Caco-2 (cell line): Measurements from ENCODE around the gene TMEM234. TPM values are rescaled to one million over a fixed set of nuclear protein-coding genes. Genes with fewer than 3 reads are reported as not detected.

Experiments
- BruUV-seq: library from RNA; stranded (reverse); fragments of 400-500 nt; replicated peaks from 2 replicates; lab custom pipeline; 2021; lab: Mats Ljungman, UMichigan
- CTCF ChIA-PET: fragments of 300-600 bp; sonication (Branson Sonifier 250); formaldehyde crosslinking; loops from one replicate; lab custom pipeline; 2022; ENCODE audit warnings: antibody characterized with exemption; lab: Charles Lee
- POLR2A ChIA-PET: fragments of 300-600 bp; sonication (Branson Sonifier 250); formaldehyde crosslinking; loops from one replicate; lab custom pipeline; 2022; ENCODE audit warnings: antibody characterized with exemption; lab: Charles Lee
- DNase-seq, 2 experiments: peaks; one replicate each; pipeline versions ENCODE4 v3.0.0 to v3.0.0-alpha.2; 2020 to 2022
- H3K27me3 ChIP-seq: replicated peaks from 2 replicates; pipeline ENCODE4 v1.6.0; 2011; ENCODE audit warnings: low read length; ENCODE audit not compliant: control insufficient read depth, insufficient read depth
- H3K36me3 ChIP-seq: 2 replicates; pipeline ENCODE4 v1.5.1; 2011; ENCODE audit warnings: low read length; ENCODE audit not compliant: control insufficient read depth, insufficient read depth
- H3K4me1 ChIP-seq: fragments of 250-450 bp; sonication (Bioruptor Pico); 2 replicates; pipeline ENCODE4 v1.5.1; 2020; ENCODE audit warnings: mild to moderate bottlenecking
- H3K4me3 ChIP-seq: 2 replicates; pipeline ENCODE4 v1.5.1; 2011; ENCODE audit warnings: low read depth, mild to moderate bottlenecking, control low read depth, low read length
- H3K9me3 ChIP-seq: fragments of 250-450 bp; sonication (Bioruptor Pico); 2 replicates; pipeline ENCODE4 v1.5.1; 2020; ENCODE audit warnings: mild to moderate bottlenecking, moderate library complexity
- H3K27ac Mint-ChIP-seq: one replicate; pipeline ENCODE4 v1.8.0; 2022; ENCODE audit warnings: mixed read lengths; ENCODE audit not compliant: unreplicated experiment
- H3K27me3 Mint-ChIP-seq: one replicate; pipeline ENCODE4 v1.8.0; 2022; ENCODE audit warnings: mixed read lengths; ENCODE audit not compliant: insufficient read depth, unreplicated experiment
- H3K36me3 Mint-ChIP-seq: one replicate; pipeline ENCODE4 v1.8.0; 2022; ENCODE audit warnings: mild to moderate bottlenecking, mixed read lengths; ENCODE audit not compliant: insufficient read depth, unreplicated experiment
- H3K4me1 Mint-ChIP-seq: one replicate; pipeline ENCODE4 v1.8.0; 2022; ENCODE audit warnings: low read depth, mixed read lengths; ENCODE audit not compliant: unreplicated experiment
- H3K4me3 Mint-ChIP-seq: one replicate; pipeline ENCODE4 v1.8.0; 2022; ENCODE audit warnings: mild to moderate bottlenecking, moderate library complexity, mixed read lengths; ENCODE audit not compliant: unreplicated experiment
- H3K9me3 Mint-ChIP-seq: one replicate; pipeline ENCODE4 v1.8.0; 2022; ENCODE audit warnings: mixed read lengths; ENCODE audit not compliant: unreplicated experiment
- intact Hi-C: fragments of 100-400 bp; cut with micrococcal nuclease; formaldehyde crosslinking; loops from one replicate; pipeline ENCODE4 v1.10.0; 2022; ENCODE audit not compliant: unreplicated experiment
- total RNA-seq: library from RNA; stranded (reverse); gene quantifications from 2 replicates; pipeline ENCODE4 v1.2.3, GENCODE V29; 2022
- TF ChIP-seq, protein P1 (sequence below), 2 experiments: fragments of 200-600 bp in 1 of 2; IDR thresholded peaks; 1 replicate in 1 of 2; 2 replicates in 1 of 2; pipeline versions ENCODE4 v1.5.1 to v1.8.0; 2011 to 2022; ENCODE audit warnings: antibody characterized with exemption in 1 of 2, control low read depth in 1 of 2, inconsistent platforms in 1 of 2, low read depth in 1 of 2, low read length in 1 of 2, mild to moderate bottlenecking in 1 of 2, moderate library complexity in 1 of 2; ENCODE audit not compliant: insufficient read depth in 1 of 2, severe bottlenecking in 1 of 2, unreplicated experiment in 1 of 2

The TMEM234 gene
- total RNA-seq, 1 experiment from 2014 or later: 11.5 TPM

DNA sequence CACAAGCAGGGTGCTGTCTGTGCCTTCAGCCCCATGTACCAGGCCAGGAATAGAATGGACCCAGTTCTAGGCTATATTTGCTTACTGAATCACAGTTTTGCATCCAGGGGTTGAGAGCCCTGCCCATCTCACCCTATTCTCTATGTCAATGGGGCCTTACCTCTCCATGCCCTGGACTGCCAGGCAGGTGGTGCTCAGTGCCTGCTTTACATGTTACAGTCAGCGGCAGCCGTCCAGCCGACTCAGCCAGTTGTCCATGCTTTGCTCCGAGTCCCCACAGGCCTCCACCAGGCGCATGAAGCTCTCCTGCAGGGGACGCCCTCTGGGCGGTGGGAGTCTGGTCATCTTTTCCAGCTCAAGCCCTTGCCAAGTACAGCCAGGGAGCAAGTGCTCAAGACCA is 12.6 kb upstream of the TMEM234 start:
- TF ChIP-seq, protein P1, sequence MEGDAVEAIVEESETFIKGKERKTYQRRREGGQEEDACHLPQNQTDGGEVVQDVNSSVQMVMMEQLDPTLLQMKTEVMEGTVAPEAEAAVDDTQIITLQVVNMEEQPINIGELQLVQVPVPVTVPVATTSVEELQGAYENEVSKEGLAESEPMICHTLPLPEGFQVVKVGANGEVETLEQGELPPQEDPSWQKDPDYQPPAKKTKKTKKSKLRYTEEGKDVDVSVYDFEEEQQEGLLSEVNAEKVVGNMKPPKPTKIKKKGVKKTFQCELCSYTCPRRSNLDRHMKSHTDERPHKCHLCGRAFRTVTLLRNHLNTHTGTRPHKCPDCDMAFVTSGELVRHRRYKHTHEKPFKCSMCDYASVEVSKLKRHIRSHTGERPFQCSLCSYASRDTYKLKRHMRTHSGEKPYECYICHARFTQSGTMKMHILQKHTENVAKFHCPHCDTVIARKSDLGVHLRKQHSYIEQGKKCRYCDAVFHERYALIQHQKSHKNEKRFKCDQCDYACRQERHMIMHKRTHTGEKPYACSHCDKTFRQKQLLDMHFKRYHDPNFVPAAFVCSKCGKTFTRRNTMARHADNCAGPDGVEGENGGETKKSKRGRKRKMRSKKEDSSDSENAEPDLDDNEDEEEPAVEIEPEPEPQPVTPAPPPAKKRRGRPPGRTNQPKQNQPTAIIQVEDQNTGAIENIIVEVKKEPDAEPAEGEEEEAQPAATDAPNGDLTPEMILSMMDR (IDR thresholded peaks at IDR 0.05; ENCODE audit: insufficient read depth in 1 of 2, low read depth in 1 of 2, low read length in 1 of 2, severe bottlenecking in 1 of 2, unreplicated experiment in 1 of 2): no peak
- H3K4me1 ChIP-seq: no peaks in the 10 kb centered on the region
- POLR2A ChIA-PET: interaction anchor here (1.1 kb wide), 1 partner anchor 101 kb away, joined by 3 read pairs; the partner anchor contains the start of gene MARCKSL1
- Mint-ChIP-seq H3K27me3 (no peaks in the 10 kb centered on the region), H3K4me1 (no peaks in the 10 kb centered on the region), H3K9me3 (no peaks in the 10 kb centered on the region), H3K36me3 (peaks cover 8% of the 10 kb centered on the region), H3K27ac (no peak overlapping the region), H3K4me3 (no peak overlapping the region)
- H3K36me3 ChIP-seq: no peaks in the 10 kb centered on the region
- intact Hi-C loops: no loop called here
- DNase-seq: no peak
- no peaks in the 10 kb centered on the region for H3K27me3 ChIP-seq
- CTCF ChIA-PET: no interaction called here
- BruUV-seq: no TSS peak
- no peaks in the 10 kb centered on the region for H3K9me3 ChIP-seq
- H3K4me3 ChIP-seq: no peak overlapping the region

DNA sequence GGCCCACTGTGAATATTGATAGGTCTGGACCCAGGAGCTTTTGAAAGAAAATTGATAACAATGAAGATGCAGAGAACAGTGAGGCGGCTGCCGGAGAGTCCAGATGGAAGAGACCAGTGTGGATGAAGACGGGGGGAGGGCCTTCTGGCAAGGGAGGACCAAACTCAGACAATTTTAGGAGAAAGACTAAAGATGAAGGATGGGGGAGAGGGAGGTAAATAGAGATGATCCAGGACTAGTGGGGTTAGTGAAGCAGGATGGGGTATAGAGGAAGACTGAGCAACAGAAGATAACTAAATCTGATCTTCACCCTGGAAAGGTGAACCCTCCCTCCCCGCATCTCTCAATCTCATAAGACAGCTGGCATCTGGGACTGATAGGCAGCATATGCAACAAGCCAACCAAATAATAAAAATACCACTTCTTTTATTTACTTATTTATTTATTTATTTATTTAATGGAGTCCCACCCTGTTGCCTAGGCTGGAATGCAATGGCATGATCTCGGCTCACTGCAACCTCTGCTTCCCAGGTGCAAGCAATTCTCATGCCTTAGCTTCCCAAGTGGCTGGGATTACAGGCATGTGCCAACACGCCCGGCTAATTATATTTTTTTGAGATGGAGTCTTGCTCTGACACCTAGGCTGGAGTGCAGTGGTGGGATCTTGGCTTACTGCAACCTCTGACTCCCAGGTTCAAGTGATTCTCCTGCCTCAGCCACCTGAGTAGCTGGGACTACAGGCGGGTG is 10.6 kb upstream of the TMEM234 start:
- peaks cover 1% of the 10 kb centered on the region; the same call in 1 of the 2 replicates for H3K36me3 ChIP-seq
- Mint-ChIP-seq H3K4me1 (no peaks in the 10 kb centered on the region), H3K36me3 (peaks cover 23% of the 10 kb centered on the region), H3K4me3 (no peak overlapping the region), H3K27me3 (no peaks in the 10 kb centered on the region), H3K27ac (no peak overlapping the region), H3K9me3 (no peaks in the 10 kb centered on the region)
- TF ChIP-seq, protein P1 (IDR thresholded peaks at IDR 0.05; ENCODE audit: insufficient read depth in 1 of 2, low read depth in 1 of 2, low read length in 1 of 2, severe bottlenecking in 1 of 2, unreplicated experiment in 1 of 2): no peak
- ChIA-PET POLR2A (interaction anchor here (0.6 kb wide), 1 partner anchor 79 kb away, joined by 5 read pairs; no protein-coding TSS in a partner anchor), CTCF (no interaction called here)
- no peaks in the 10 kb centered on the region for H3K9me3 ChIP-seq
- no peaks in the 10 kb centered on the region for H3K27me3 ChIP-seq
- no peak overlapping the region for H3K4me3 ChIP-seq
- intact Hi-C loops: no loop called here
- no peak for DNase-seq
- BruUV-seq: no TSS peak
- H3K4me1 ChIP-seq: no peaks in the 10 kb centered on the region

DNA sequence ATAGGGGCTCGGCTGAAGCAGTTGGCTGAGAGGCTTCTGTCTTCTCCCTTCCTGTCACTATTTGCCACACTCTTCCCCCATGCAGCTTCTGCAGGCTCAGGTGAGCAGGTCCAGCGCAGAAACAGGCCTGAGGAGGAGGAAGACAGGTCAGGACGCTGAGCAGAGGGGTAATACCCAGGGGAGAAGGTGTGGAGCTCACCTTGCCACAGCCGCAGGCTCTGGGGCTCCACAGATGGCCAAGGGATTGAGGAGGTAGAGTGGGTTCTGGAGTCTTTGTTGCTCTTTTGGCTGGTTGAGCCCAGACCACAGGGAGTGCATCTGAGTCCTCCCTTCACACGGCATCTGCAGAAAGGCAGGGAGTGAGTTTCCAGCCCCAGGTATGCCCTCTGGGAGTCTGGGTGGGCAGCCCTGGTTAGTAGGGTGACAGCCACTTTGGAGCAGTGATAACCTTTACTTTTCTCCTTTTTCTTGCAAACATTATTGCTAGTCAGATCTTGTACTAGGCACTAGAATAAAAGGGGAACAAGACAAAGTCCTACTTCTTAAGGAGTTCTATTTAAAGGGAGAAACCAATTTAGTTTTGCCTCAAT is 9.8 kb upstream of the TMEM234 start:
- no peaks in the 10 kb centered on the region for H3K9me3 ChIP-seq
- ChIA-PET CTCF (interaction anchor here (0.5 kb wide), 2 partner anchors 26 to 78 kb away, joined by 3 to 4 read pairs; no protein-coding TSS in a partner anchor), POLR2A (no interaction called here)
- no peak for DNase-seq
- Mint-ChIP-seq H3K4me3 (no peak overlapping the region), H3K9me3 (no peaks in the 10 kb centered on the region), H3K27me3 (no peaks in the 10 kb centered on the region), H3K27ac (no peak overlapping the region), H3K36me3 (peaks cover 29% of the 10 kb centered on the region), H3K4me1 (no peaks in the 10 kb centered on the region)
- no TSS peak for BruUV-seq
- H3K27me3 ChIP-seq: no peaks in the 10 kb centered on the region
- TF ChIP-seq, protein P1 (IDR thresholded peaks at IDR 0.05; ENCODE audit: insufficient read depth in 1 of 2, low read depth in 1 of 2, low read length in 1 of 2, severe bottlenecking in 1 of 2, unreplicated experiment in 1 of 2): no peak
- H3K4me1 ChIP-seq: no peaks in the 10 kb centered on the region
- intact Hi-C loops: no loop called here
- peaks cover 1% of the 10 kb centered on the region; the same call in 1 of the 2 replicates for H3K36me3 ChIP-seq
- no peak overlapping the region for H3K4me3 ChIP-seq
